ENCODE data around the gene CSNK1G2.
A peak's percentile ranks its signal among the peaks of the same experiment; 100 is the strongest.

The CSNK1G2 gene

GRCh38 chr19:1945899-1946298 is 4.9 kb downstream of the CSNK1G2 start:
- peak; percentile 46 for DNase-seq

GRCh38 chr19:1947651-1948209 is 6.8 kb downstream of the CSNK1G2 start:
- DNase-seq, result no peak

GRCh38 chr19:1949304-1950101 is 8.5 kb downstream of the CSNK1G2 start:
- DNase-seq, result no peak

- no peak for DNase-seq
Observed at GRCh38 chr19:1950640-1951039, 9.7 kb downstream of the CSNK1G2 start.

GRCh38 chr19:1952635-1953034 is 11.7 kb downstream of the CSNK1G2 start:
- DNase-seq, result no peak

GRCh38 chr19:1953037-1953436 is 12.1 kb downstream of the CSNK1G2 start:
- no peak for DNase-seq

GRCh38 chr19:1953441-1954094 is 12.6 kb downstream of the CSNK1G2 start:
- DNase-seq, result no peak

GRCh38 chr19:1954532-1954933 is 13.6 kb downstream of the CSNK1G2 start:
- DNase-seq, result no peak

GRCh38 chr19:1955171-1956121 is 14.5 kb downstream of the CSNK1G2 start:
- DNase-seq, result no peak

GRCh38 chr19:1956122-1956494 is 15.1 kb downstream of the CSNK1G2 start:
- no peak for DNase-seq

GRCh38 chr19:1956868-1957492 is 16.0 kb downstream of the CSNK1G2 start:
- DNase-seq, result no peak

GRCh38 chr19:1957562-1958248 is 16.7 kb downstream of the CSNK1G2 start:
- DNase-seq, result no peak

- DNase-seq, result no peak
Observed at GRCh38 chr19:1959928-1960589, 19.1 kb downstream of the CSNK1G2 start.

- no peak for DNase-seq
Observed at GRCh38 chr19:1961000-1961883, 20.3 kb downstream of the CSNK1G2 start.

- DNase-seq, result no peak
Observed at GRCh38 chr19:1962674-1963073, 21.7 kb downstream of the CSNK1G2 start.

- DNase-seq, result no peak
Observed at GRCh38 chr19:1967087-1967608, 26.2 kb downstream of the CSNK1G2 start.

GRCh38 chr19:1968279-1969175 is 27.6 kb downstream of the CSNK1G2 start:
- no peak for DNase-seq

GRCh38 chr19:1969176-1970002 is 28.4 kb downstream of the CSNK1G2 start:
- DNase-seq, result no peak
